Activated CD8-positive, alpha-beta memory T cell treated with anti-CD3 and anti-CD28 coated beads for 48 hours (primary cell): Measurements from ENCODE around the gene RAD52.

Experiments used
- DNase-seq, 3 experiments: peaks; one replicate each; pipeline ENCODE4 v3.0.0-alpha.2; 2020; ENCODE audit warnings: low read depth in 2 of 3, low spot score in 2 of 3

Gene RAD52

DNA sequence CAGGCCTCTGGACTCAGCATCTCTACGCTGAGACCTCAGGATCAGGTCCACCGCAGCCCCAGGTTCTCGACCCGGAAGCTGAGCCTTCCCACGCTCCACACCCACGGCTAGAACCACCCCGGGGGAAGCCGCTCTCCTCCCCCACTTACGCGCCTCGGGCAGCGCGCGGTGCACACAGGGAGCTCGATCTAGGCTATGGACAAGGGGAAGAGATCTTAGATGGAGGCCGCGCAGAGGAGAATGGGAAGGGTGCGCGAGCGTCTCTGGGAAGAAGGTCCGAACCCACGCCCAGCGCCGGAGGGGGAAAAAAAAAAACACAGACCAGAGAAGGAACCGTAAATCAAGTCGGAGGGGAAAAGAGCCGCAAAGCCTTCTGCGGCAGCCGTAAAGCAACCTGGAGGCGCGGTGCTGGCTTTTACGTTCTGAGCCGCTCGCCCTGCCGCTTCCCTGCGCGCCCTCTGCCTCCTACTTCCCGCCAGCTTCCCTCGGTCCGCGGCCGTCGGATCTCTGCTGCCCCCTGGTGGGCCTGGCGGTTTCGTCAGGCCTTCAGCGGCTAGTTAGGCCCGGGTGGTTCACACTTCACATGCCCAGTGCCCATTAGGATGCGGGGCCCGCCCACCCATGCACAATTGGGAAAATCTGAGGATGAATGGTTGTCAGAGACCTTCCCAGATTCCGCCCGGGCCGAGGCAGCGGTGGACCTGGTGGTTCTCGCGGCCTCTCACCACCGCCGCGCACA, at the start of gene RAD52:
TSS of gene RAD52 (minus strand) at position 242 of the 739 bp plus-strand sequence. CDS start 16,636 bp downstream, outside the sequence.
- DNase-seq, result peak; percentile 93 to 99 (median 97)

DNA sequence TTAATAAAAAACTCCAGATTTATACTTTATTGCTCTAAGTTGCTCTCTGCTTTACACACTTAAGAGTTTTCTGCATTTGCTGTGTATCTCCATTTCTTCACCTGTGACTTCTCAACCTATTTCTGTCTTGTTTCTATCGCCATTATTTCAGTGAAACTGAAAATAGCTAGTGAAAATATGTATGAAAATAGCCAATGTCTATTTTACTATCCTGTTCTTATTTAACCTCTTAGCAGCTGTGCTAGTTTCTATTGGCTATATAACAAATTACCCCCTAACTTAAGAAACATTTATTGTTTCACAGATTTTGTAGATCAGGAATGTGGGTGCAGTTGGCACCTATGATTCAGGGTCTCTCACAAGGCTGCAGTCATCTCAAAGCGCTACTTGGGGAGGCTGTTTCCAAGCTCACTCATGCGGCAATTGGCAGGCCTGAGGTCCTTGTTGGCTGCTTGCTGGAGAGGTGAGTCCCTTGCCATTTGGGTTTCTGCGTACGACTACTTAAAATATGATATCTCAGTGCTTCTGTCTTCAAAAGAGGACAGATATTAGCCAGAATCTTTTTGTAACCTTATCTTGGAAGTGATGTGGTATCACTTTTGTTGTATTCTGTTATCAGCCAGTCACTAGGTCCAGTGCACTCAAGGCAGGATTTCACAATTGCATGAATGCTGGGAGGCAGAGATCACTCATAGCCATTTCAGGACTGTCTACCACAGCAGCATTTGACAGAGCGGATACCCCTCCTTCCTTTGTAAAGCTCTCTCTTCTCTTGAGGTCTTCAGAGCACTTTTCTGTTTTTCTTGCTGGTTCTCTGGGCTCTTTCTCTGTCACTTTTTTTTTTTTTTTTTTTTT, 48.8 kb upstream of the RAD52 start:
- no peak for DNase-seq

- DNase-seq, result no peak
Observed at GRCh38 chr12:997505-997904, 48.0 kb upstream of the RAD52 start.

DNA sequence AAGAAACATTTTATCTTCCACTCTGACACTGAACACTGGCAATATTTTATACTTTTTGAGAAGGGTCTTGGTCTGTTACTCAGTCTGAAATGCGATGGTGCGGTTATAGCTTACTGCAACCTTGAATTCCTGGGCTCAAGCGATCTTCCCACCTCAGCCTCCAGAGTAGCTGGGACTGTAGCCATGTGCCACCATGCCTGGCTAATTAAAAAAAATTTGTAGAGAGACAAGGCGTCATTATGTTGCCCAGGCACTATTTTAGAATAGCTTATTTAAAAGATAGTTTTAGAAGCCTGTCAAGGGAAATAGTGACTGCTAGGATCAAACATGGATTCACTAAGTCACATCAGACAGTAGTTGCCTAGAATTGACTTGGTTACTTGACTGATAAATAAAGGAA, 47.4 kb upstream of the RAD52 start:
- no peak for DNase-seq

DNA sequence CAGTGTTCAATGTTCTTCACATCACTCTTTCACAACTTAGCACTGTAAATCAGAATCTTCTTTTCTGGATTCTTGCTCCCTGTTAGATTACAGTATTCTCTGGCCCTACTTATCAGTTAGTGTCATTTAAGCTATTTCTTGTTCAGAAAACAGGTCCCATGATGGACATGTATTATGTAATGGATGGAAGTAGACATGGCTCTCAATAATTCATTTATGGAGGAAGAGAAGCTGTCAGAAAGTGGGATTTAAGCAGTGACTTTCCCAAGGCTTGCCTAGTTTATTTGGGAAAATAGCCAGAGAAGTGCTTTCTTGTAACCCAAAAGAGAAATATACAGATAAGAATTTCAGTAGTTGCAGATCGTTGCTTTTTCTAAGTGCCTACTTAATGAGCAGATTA, 43.2 kb upstream of the RAD52 start:
- no peak for DNase-seq

GRCh38 chr12:991350-992333, 42.1 kb upstream of the RAD52 start:
- DNase-seq, result peak in 1 of 3 experiments; percentile 11

DNA sequence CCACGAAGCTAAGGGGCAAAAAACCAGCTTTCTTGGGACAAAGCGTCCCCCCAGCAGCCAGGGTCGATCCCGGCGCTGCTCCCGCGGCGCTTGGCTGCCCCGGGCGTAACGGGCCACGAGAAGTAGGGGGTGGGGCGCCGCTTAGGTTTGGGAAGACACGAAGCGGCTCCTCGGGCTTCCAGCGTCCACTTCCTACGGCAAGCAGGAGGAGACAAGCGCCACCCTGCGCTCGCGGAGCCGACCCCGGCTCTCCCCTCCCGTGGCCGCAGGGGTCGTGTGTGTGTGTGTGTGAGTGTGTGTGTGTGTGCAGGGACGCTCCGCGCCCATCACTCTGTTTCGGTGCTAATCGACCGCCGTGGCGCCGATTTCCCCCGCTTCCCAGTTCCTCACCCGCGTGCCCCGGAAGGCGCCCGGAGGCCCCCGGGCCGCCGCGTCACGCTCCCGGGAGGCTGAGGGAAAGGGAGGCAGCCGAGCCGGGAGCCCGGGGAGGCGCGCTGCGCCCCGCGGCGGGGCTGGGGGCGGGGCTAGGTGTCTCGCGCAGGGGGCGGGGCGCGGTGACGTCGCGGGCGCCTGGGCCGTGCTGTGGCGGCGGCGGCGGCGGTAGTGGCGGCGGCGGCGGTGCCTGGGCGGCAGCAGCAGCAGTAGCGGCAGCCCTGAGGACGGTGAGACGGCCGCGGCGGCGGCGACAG, 41.3 kb upstream of the RAD52 start, which contains the start of gene ERC1:
TSS of gene ERC1 (plus strand) at position 563 of the 689 bp plus-strand sequence. CDS start 36,681 bp downstream, outside the sequence.
- DNase-seq, result peak; percentile 58 to 76 (median 72)

GRCh38 chr12:989751-990660, 40.5 kb upstream of the RAD52 start:
- peak in 2 of 3 experiments; percentile 16 to 40 for DNase-seq

GRCh38 chr12:989051-989450, 39.6 kb upstream of the RAD52 start:
- no peak for DNase-seq

GRCh38 chr12:988646-989045, 39.2 kb upstream of the RAD52 start:
- no peak for DNase-seq

- no peak for DNase-seq
Observed at GRCh38 chr12:981961-982360, 32.5 kb upstream of the RAD52 start.

DNA sequence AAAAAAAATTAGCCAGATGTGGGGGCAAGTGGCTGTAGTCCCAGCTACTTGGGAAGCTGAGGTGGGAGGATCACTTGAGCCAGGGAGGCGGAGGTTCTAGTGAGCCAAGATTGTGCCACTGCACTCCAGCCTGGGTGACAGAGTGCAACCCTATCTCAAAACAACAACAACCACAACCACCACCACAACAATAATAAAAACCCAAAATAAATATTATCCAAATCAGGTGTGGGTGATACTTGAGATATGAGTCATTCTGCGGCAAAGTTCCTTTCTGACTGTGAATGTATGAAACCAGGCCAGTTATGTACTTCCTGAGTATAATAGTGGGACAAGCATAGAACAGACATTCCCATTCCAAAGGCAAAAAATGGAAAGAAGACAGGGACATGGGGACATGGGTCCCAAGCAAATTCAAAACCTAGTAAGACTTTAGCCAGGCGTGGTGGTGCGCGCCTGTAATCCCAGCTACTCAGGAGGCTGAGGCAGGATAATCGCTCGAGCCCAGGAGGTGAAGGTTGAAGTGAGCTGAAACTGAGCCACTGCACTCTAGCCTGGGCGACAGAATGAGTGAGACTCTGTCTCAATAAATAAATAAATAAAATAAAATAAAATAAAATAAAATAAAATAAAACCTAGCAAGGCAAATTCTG, 31.8 kb upstream of the RAD52 start:
- no peak for DNase-seq

- DNase-seq, result no peak
Observed at GRCh38 chr12:979349-979748, 29.9 kb upstream of the RAD52 start.

- DNase-seq, result no peak
Observed at GRCh38 chr12:977156-977555, 27.7 kb upstream of the RAD52 start.

DNA sequence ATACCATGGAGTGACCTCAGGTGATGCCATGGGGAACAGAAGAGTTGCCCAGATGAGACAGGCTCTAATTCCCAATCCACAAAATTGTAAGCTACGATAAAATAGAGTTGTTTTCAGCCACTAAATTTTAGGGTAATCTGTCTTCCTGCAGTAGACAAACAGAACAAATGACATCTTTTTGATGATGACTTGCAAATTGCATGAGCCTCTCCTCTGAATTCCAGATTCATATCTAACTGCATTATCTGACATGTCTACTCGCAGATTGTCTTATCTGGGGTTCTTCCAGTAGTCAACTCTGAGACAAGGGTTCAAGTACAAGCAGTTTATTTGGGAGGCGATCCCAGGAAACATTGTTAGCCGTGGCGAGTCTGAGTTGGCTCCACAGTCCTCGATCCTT, 27.1 kb upstream of the RAD52 start:
- DNase-seq, result no peak

- DNase-seq, result no peak
Observed at GRCh38 chr12:974271-974862, 24.9 kb upstream of the RAD52 start.

DNA sequence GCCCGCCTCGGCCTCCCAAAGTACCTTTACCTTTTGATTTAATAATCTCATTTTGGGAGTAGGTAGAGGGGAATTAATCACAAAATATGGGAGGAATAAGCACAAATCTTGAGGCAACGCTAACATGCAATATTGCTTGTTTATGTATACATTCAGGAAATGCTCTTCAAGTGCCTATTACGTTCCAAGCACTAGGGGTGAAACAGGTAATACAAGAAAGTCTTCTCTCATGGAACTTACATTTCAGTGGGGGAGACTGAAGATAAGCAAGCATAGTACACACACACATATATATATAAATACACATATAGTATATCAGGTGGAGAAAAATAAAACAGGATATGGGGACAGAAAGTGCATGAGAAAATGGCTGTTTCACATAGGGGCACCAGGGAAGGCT, 22.5 kb upstream of the RAD52 start:
- DNase-seq, result no peak

GRCh38 chr12:969821-970220, 20.3 kb upstream of the RAD52 start:
- no peak for DNase-seq
